Activated CD8-positive, alpha-beta memory T cell treated with anti-CD3 and anti-CD28 coated beads, Interleukin-2, amount 10 ng/mL, durations not matched to agents 7 days and 5 days (primary cell): Measurements from ENCODE around the gene SNX30. TPM values are rescaled to one million over a fixed set of nuclear protein-coding genes. Genes with fewer than 3 reads are reported as not detected.

Source experiments
- ATAC-seq: fragments of 150-1000 bp; cut with Tn5 transposase; one replicate; pipeline ENCODE4 v1.10.0; 2021; ENCODE audit warnings: moderate library complexity
- CTCF ChIA-PET: fragments of 350-600 bp; sonication (Branson Sonifier 250); formaldehyde crosslinking; loops from one replicate; lab custom pipeline; 2021; ENCODE audit warnings: antibody characterized with exemption; lab: Charles Lee
- DNase-seq: peaks from one replicate; pipeline ENCODE4 v3.0.0-alpha.2; 2020
- H3K27ac Mint-ChIP-seq: one replicate; pipeline ENCODE4 v1.8.0; 2021; ENCODE audit warnings: mild to moderate bottlenecking, mixed read lengths
- H3K27me3 Mint-ChIP-seq: one replicate; pipeline ENCODE4 v1.8.0; 2021; ENCODE audit warnings: mixed read lengths
- H3K36me3 Mint-ChIP-seq: one replicate; pipeline ENCODE4 v1.8.0; 2021; ENCODE audit warnings: mild to moderate bottlenecking, mixed read lengths
- H3K4me1 Mint-ChIP-seq: one replicate; pipeline ENCODE4 v1.8.0; 2021; ENCODE audit warnings: mixed read lengths
- H3K4me3 Mint-ChIP-seq: one replicate; pipeline ENCODE4 v1.8.0; 2021; ENCODE audit warnings: mild to moderate bottlenecking, moderate library complexity, mixed read lengths
- H3K9me3 Mint-ChIP-seq: one replicate; pipeline ENCODE4 v1.8.0; 2022; ENCODE audit warnings: low read depth, mixed read lengths
- total RNA-seq, 2 experiments: library from RNA; stranded (reverse); gene quantifications; one replicate each; pipeline ENCODE4 v1.2.3, GENCODE V29; 2021

The SNX30 gene
- total RNA-seq, 2 experiments from 2014 or later: 2.3 to 3.6 TPM

- ATAC-seq: no peak
- no peak for DNase-seq
- no peak overlapping the region for H3K27ac Mint-ChIP-seq
- CTCF ChIA-PET: no interaction called here
- H3K36me3 Mint-ChIP-seq: peaks cover 4% of the 10 kb centered on the region
- H3K27me3 Mint-ChIP-seq: peaks cover 24% of the 10 kb centered on the region
- peaks cover 23% of the 10 kb centered on the region for H3K4me1 Mint-ChIP-seq
- no peak overlapping the region for H3K4me3 Mint-ChIP-seq
- no peaks in the 10 kb centered on the region for H3K9me3 Mint-ChIP-seq
These were observed 23.7 kb downstream of the SNX30 start for GRCh38 chr9:112774006-112774996.

GRCh38 chr9:112777914-112778313, 27.4 kb downstream of the SNX30 start:
- Mint-ChIP-seq H3K27me3 (peaks cover 14% of the 10 kb centered on the region), H3K9me3 (no peaks in the 10 kb centered on the region), H3K27ac (no peak overlapping the region), H3K4me1 (peaks cover 7% of the 10 kb centered on the region), H3K36me3 (peaks cover 4% of the 10 kb centered on the region), H3K4me3 (no peak overlapping the region)
- DNase-seq (peak; percentile 61), ATAC-seq (peak; percentile 66)
- CTCF ChIA-PET: no interaction called here

GRCh38 chr9:112780450-112781036, 30.0 kb downstream of the SNX30 start:
- H3K27me3 Mint-ChIP-seq: peaks cover 4% of the 10 kb centered on the region
- H3K36me3 Mint-ChIP-seq: peaks cover 4% of the 10 kb centered on the region
- DNase-seq (no peak), ATAC-seq (no peak)
- no peak overlapping the region for H3K27ac Mint-ChIP-seq
- H3K9me3 Mint-ChIP-seq: no peaks in the 10 kb centered on the region
- H3K4me1 Mint-ChIP-seq: peaks cover 7% of the 10 kb centered on the region
- CTCF ChIA-PET: no interaction called here
- H3K4me3 Mint-ChIP-seq: no peak overlapping the region

- CTCF ChIA-PET: interaction anchor here (3.3 kb wide), 1 partner anchor 11 kb away, joined by 13 read pairs; no protein-coding TSS in a partner anchor
- Mint-ChIP-seq H3K4me1 (peaks cover 10% of the 10 kb centered on the region), H3K4me3 (no peak overlapping the region), H3K27me3 (no peaks in the 10 kb centered on the region), H3K27ac (no peak overlapping the region), H3K9me3 (no peaks in the 10 kb centered on the region), H3K36me3 (peaks cover 4% of the 10 kb centered on the region)
- DNase-seq: no peak
- no peak for ATAC-seq
These were observed 31.7 kb downstream of the SNX30 start for GRCh38 chr9:112782218-112782617.

GRCh38 chr9:112783551-112783954, 33.0 kb downstream of the SNX30 start:
- DNase-seq (no peak), ATAC-seq (no peak)
- Mint-ChIP-seq H3K27ac (no peak overlapping the region), H3K27me3 (no peaks in the 10 kb centered on the region), H3K4me3 (no peak overlapping the region), H3K4me1 (peaks cover 6% of the 10 kb centered on the region), H3K36me3 (no peaks in the 10 kb centered on the region), H3K9me3 (no peaks in the 10 kb centered on the region)
- CTCF ChIA-PET: interaction anchor here (3.3 kb wide), 1 partner anchor 9 kb away, joined by 13 read pairs; no protein-coding TSS in a partner anchor

- H3K4me3 Mint-ChIP-seq: no peak overlapping the region
- no peaks in the 10 kb centered on the region for H3K27me3 Mint-ChIP-seq
These were observed 33.6 kb downstream of the SNX30 start for GRCh38 chr9:112784020-112784785.

GRCh38 chr9:112785986-112786385, 35.4 kb downstream of the SNX30 start:
- Mint-ChIP-seq H3K9me3 (no peaks in the 10 kb centered on the region), H3K27me3 (no peaks in the 10 kb centered on the region), H3K4me1 (peaks cover 4% of the 10 kb centered on the region), H3K4me3 (no peak overlapping the region), H3K36me3 (no peaks in the 10 kb centered on the region), H3K27ac (no peak overlapping the region)
- CTCF ChIA-PET: no interaction called here
- DNase-seq (no peak), ATAC-seq (no peak)

More at GRCh38 chr9:112784020-112784785, 33.6 kb downstream of the SNX30 start:
- DNase-seq (no peak), ATAC-seq (no peak)
- Mint-ChIP-seq H3K27ac (no peak overlapping the region), H3K36me3 (no peaks in the 10 kb centered on the region), H3K4me1 (peaks cover 6% of the 10 kb centered on the region), H3K9me3 (no peaks in the 10 kb centered on the region)
- CTCF ChIA-PET: interaction anchor here (3.3 kb wide), 1 partner anchor 9 kb away, joined by 13 read pairs; no protein-coding TSS in a partner anchor

GRCh38 chr9:112786829-112787520, 36.4 kb downstream of the SNX30 start:
- ATAC-seq: no peak
- CTCF ChIA-PET: no interaction called here

GRCh38 chr9:112787978-112788377, 37.4 kb downstream of the SNX30 start:
- Mint-ChIP-seq H3K27me3 (no peaks in the 10 kb centered on the region), H3K36me3 (no peaks in the 10 kb centered on the region), H3K9me3 (no peaks in the 10 kb centered on the region), H3K4me3 (no peak overlapping the region), H3K4me1 (peaks cover 6% of the 10 kb centered on the region), H3K27ac (no peak overlapping the region)
- no peak for DNase-seq
- CTCF ChIA-PET: no interaction called here
- ATAC-seq: no peak

More at GRCh38 chr9:112786829-112787520, 36.4 kb downstream of the SNX30 start:
- no peaks in the 10 kb centered on the region for H3K36me3 Mint-ChIP-seq
- no peak for DNase-seq
- H3K4me1 Mint-ChIP-seq: peaks cover 3% of the 10 kb centered on the region
- no peak overlapping the region for H3K27ac Mint-ChIP-seq
- H3K27me3 Mint-ChIP-seq: no peaks in the 10 kb centered on the region
- no peak overlapping the region for H3K4me3 Mint-ChIP-seq
- H3K9me3 Mint-ChIP-seq: no peaks in the 10 kb centered on the region

GRCh38 chr9:112789473-112789872, 38.9 kb downstream of the SNX30 start:
- Mint-ChIP-seq H3K4me1 (peaks cover 9% of the 10 kb centered on the region), H3K27ac (no peak overlapping the region), H3K9me3 (no peaks in the 10 kb centered on the region), H3K36me3 (no peaks in the 10 kb centered on the region), H3K27me3 (no peaks in the 10 kb centered on the region), H3K4me3 (no peak overlapping the region)
- DNase-seq (no peak), ATAC-seq (no peak)
- CTCF ChIA-PET: no interaction called here

GRCh38 chr9:112789891-112790774, 39.6 kb downstream of the SNX30 start:
- no peak for ATAC-seq
- CTCF ChIA-PET: no interaction called here

GRCh38 chr9:112792670-112793069, 42.1 kb downstream of the SNX30 start:
- H3K36me3 Mint-ChIP-seq: no peaks in the 10 kb centered on the region
- ATAC-seq (no peak), DNase-seq (no peak)
- no peak overlapping the region for H3K27ac Mint-ChIP-seq
- CTCF ChIA-PET: interaction anchor here (0.6 to 1.9 kb wide), 21 partner anchors 10 to 426 kb away, joined by 3 to 20 read pairs (median 4); partner anchors contain the start of genes INIP and SNX30
- no peaks in the 10 kb centered on the region for H3K9me3 Mint-ChIP-seq
- H3K27me3 Mint-ChIP-seq: no peaks in the 10 kb centered on the region
- H3K4me3 Mint-ChIP-seq: no peak overlapping the region
- peaks cover 9% of the 10 kb centered on the region for H3K4me1 Mint-ChIP-seq

More at GRCh38 chr9:112789891-112790774, 39.6 kb downstream of the SNX30 start:
- no peaks in the 10 kb centered on the region for H3K27me3 Mint-ChIP-seq
- H3K36me3 Mint-ChIP-seq: no peaks in the 10 kb centered on the region
- no peak for DNase-seq
- H3K4me3 Mint-ChIP-seq: no peak overlapping the region
- H3K4me1 Mint-ChIP-seq: peaks cover 9% of the 10 kb centered on the region
- no peak overlapping the region for H3K27ac Mint-ChIP-seq
- H3K9me3 Mint-ChIP-seq: no peaks in the 10 kb centered on the region
